Body of pancreas (tissue), 4 donors: Measurements from ENCODE around the gene DIS3L2.

ENCODE experiments used
- POLR2A ChIP-seq, 3 donors: fragments of 450-650 bp; IDR thresholded peaks; one replicate each; pipeline ENCODE4 v1.6.1; 2016; ENCODE audit warnings: antibody characterized with exemption in 3 of 3, mild to moderate bottlenecking in 2 of 3
- TF ChIP-seq, protein P1 (sequence below), 7 experiments: fragments of 450-650 bp in 4 of 7; fragments of 200-600 bp in 3 of 7; sonication (generic) in 3 of 7; IDR thresholded peaks; one replicate each; pipeline ENCODE4 v1.5.1; 2016 to 2019; ENCODE audit warnings: antibody characterized with exemption in 7 of 7

DNA sequence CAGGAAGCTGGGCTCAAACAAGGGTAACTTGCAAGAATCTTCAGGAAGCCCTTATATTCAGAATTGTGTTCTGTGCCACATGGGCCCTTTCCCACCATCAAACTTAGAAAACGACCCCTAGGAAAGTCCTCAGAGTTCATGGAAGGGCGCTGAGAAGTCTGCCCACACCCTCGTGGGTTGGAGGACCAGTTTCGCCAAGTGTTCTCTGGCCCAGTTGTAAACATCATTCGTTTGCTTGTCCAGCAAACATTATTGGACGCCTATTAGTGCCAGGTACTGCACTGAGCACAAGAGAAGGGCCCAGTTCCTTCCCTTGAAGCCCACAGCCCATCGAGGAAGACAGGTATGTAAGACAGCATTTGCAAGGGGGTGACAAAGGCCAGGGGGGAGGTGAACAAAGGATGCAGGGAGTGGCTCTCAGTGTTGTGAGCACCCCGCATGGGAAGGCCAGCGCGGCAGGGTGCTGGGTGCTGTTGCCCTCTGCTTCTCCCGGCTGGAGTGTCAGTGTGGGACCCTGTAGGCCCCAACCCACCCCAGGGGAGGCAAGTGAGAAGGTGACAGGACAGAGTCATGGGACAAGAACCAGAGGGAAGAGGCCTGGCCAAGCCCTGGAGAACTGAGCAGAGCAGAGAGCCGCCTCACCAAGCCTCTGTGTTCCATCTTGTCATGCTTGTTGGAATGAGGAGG lies 356.8 kb downstream of the DIS3L2 start:
- TF ChIP-seq, protein P1, sequence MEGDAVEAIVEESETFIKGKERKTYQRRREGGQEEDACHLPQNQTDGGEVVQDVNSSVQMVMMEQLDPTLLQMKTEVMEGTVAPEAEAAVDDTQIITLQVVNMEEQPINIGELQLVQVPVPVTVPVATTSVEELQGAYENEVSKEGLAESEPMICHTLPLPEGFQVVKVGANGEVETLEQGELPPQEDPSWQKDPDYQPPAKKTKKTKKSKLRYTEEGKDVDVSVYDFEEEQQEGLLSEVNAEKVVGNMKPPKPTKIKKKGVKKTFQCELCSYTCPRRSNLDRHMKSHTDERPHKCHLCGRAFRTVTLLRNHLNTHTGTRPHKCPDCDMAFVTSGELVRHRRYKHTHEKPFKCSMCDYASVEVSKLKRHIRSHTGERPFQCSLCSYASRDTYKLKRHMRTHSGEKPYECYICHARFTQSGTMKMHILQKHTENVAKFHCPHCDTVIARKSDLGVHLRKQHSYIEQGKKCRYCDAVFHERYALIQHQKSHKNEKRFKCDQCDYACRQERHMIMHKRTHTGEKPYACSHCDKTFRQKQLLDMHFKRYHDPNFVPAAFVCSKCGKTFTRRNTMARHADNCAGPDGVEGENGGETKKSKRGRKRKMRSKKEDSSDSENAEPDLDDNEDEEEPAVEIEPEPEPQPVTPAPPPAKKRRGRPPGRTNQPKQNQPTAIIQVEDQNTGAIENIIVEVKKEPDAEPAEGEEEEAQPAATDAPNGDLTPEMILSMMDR (IDR thresholded peaks at IDR 0.05): no peak
- TF ChIP-seq POLR2A (IDR thresholded peaks at IDR 0.05): no peak
